GM18507 (cell line): Measurements from ENCODE around the gene UTS2R.

Experiments used
- DNase-seq: peaks from one replicate; pipeline ENCODE4 v3.0.0; 2011; ENCODE audit warnings: low read depth; ENCODE audit not compliant: insufficient read length; ENCODE audit errors: extremely low spot score
- FAIRE-seq: peaks from 2 replicates; lab custom pipeline; 2011; peaks lifted over from hg19 to GRCh38; lab: Jason Lieb, UNC

The UTS2R gene

GRCh38 chr17:82371333-82372248 lies at the start of gene UTS2R:
Gene UTS2R, plus strand, starts transcription at chr17:82371765. Its CDS starts 2,560 bp downstream, at chr17:82374325.
- FAIRE-seq, result no peak
- no peak for DNase-seq

- FAIRE-seq, result no peak
These were observed 49.6 kb upstream of the UTS2R start for GRCh38 chr17:82321947-82322466.

GRCh38 chr17:82322526-82323453 lies 48.8 kb upstream of the UTS2R start:
- no peak for FAIRE-seq
- DNase-seq, result no peak

More at GRCh38 chr17:82321947-82322466, 49.6 kb upstream of the UTS2R start:
- DNase-seq, result no peak

GRCh38 chr17:82323514-82324234 lies 47.9 kb upstream of the UTS2R start:
- FAIRE-seq (no peak), DNase-seq (no peak)

GRCh38 chr17:82324566-82325285 lies 46.8 kb upstream of the UTS2R start:
- no peak for FAIRE-seq

GRCh38 chr17:82325286-82326180 lies 46.0 kb upstream of the UTS2R start:
- FAIRE-seq (no peak), DNase-seq (no peak)

More at GRCh38 chr17:82324566-82325285, 46.8 kb upstream of the UTS2R start:
- DNase-seq, result no peak

- FAIRE-seq, result no peak
- DNase-seq, result no peak
These were observed 44.3 kb upstream of the UTS2R start for GRCh38 chr17:82327289-82327688.

GRCh38 chr17:82327757-82328140 lies 43.8 kb upstream of the UTS2R start:
- no peak for FAIRE-seq
- DNase-seq, result no peak

- DNase-seq (no peak), FAIRE-seq (no peak)
These were observed 43.2 kb upstream of the UTS2R start for GRCh38 chr17:82328141-82328993.

- DNase-seq, result no peak
- FAIRE-seq, result no peak
These were observed 42.5 kb upstream of the UTS2R start for GRCh38 chr17:82328994-82329507.

GRCh38 chr17:82329683-82330321 lies 41.8 kb upstream of the UTS2R start:
- DNase-seq (no peak), FAIRE-seq (no peak)

GRCh38 chr17:82330322-82331239 lies 41.0 kb upstream of the UTS2R start:
- DNase-seq (no peak), FAIRE-seq (no peak)

- no peak for DNase-seq
- FAIRE-seq, result no peak
These were observed 40.1 kb upstream of the UTS2R start for GRCh38 chr17:82331345-82331939.

- DNase-seq, result no peak
- no peak for FAIRE-seq
These were observed 38.8 kb upstream of the UTS2R start for GRCh38 chr17:82332669-82333278.
